Measurements from ENCODE around the gene ZNF682.
"Not testable (repeated sequence)": the region's sequence is repeated elsewhere in the genome, so short reads cannot be mapped to it uniquely, and the experiment has no call there.

Gene ZNF682

DNA sequence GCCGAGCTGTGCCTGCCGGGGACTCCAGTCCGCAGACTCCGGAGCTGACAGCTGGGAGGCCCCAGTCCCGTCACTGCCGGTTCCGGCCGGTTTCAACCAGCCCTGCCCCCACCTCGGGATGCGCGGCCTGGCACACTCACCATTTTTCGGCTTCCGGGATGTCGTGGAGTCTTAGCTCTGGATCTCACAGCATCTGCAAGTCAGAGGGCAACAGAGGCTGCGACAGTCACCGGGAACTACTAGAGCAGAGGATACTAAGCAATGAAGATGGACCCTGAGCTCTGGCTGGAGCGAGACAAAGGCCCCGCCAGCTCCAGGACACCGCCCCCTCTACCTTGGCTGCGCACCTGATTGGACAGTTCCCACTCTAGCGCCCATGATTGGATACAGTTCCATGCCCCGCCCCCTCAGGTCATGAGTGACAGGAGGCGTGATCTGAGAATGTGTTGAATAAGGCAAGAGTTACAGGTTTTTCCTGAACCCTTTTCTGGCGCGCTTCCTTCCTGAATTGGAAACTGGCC, at the start of gene ZNF682:
Gene ZNF682, minus strand, starts transcription at position 303 of the 521 bp plus-strand sequence. Its CDS starts 160 bp downstream, at position 143.
- DNase-seq, result peak; percentile 86

DNA sequence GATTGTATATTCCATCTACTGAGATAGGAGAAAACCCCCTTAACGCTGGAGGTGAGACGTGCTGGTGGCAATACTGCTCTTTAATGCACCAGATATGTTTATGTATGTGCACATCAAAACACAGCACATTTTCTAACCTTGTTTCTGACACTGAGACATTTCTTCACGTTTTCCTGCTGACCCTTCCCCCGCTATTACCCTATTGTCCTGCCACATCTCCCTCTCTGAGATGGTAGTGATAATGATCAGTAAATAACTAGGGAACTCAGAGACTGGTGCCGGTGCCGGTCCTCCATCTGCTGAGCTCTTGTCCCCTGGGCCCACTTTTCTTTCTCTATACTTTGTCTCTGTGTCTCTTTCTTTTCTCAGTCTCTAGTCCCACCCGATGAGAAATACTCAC, 43.6 kb upstream of the ZNF682 start:
- DNase-seq, result not testable (repeated sequence)

DNA sequence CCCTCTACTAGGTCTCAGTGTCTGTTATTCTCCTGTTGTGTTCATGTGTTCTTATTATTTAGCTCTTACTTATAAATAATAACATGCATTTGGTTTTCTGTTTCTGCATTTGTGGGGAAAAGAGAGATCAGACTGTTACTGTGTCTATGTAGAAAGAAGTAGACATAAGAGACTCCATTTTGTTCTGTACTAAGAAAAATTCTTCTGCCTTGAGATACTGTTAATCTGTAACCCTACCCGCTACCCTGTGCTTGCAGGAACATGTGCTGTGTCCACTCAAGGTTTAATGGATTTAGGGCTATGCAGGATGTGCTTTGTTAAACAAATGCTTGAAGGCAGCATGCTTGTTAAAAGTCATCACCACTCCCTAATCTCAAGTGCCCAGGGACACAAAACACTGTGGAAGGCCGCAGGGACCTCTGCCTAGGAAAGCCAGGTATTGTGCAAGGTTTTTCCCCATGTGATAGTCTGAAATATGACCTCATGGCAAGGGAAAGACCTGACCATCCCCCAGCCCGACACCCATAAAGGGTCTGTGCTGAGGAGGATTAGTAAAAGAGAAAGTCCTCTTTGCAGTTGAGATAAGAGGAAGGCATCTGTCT, 43.0 kb upstream of the ZNF682 start:
- not testable (repeated sequence) for DNase-seq

DNA sequence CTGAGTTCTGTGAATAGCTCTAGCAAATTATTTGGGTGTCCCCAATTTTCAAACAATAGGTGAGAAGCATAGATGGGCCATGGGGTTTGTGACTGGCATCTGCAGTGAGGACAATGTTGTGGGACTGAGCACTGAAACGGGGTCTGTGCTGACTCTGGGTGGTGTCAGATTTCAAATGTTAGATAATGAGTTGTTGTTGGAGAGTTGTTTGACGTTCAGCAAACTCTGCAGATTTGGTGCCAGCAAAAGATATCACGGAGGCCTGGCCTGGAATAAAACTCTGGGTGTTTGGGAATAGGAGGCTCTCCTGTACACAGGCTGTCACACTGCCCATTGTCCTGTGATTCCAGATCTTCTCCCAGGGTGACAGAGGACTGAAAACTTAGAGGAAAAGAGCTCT, 41.4 kb upstream of the ZNF682 start:
- DNase-seq, result no peak

DNA sequence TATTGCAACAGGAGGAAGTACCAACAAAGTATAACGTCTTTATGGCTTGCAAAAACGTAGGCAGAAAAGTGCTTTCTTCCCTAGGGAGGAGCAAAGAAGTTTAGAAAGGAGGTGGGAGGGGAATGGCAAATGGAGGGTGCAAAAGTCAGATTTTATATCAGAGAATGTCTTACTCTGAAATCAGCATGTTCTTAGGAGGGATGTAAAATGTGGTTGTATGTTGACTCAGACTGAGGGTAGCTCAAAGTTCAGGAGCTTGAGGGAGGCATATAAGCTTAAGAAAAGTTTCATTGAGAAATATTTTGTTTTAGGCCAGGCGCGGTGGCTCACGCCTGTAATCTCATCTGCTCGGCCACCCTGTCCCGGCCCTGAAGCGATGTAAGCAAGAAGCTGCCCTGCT, 40.2 kb upstream of the ZNF682 start:
- no peak for DNase-seq

DNA sequence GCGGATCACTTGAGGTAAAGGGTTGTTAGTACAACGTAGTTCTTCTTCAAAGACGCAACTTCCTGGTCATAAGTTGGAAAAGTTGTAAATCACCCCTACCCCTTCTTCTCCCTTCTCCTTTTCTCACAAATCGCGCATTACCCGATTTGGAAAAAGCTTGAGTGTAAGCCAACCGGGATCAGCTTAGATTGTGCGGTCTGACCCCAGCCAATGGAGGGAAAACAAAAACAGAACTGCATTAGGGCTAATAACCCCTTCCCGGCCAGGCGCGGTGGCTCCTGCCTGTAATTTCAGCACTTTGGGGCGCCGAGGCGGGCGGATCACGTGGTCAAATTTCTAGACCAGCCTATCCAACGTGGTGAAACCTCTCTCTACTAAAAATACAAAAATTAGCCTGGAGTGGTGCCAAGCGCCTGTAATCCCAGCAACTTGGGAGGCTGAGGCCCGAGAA, 39.3 kb upstream of the ZNF682 start:
- DNase-seq, result peak; percentile 39

DNA sequence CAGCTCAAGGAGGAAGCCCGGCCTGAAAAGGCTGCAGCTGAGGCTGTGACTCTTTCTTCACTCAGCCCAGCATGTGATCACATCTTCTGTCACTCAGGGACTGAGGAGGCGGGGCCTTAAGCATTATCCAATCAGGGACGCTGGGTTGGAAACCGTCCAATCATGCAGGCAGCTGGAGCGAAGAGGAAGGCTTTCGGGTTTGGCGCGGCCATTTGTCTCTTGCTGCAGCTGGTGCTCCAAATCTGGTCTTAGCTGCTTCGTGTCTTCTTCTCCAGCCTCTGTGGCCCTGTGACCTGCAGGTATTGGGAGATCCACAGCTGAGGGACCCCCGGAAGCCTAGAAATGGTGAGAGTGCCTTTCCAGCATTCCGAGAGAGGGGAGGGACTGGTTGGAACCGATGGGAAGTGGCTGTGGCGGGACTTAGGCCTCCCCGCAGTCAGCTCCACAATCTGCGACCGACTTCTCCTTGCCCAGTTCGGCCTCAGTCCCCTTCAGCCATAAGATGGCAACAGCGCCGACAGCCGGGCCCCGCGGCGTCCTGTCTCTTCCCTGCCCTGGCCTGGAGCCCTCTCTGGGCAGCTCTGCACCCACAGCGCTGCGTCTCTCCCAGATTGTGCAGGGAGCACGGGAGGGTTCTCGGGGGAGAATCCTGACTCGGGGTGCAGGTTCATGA, 38.6 kb upstream of the ZNF682 start, which contains the start of gene ZNF90:
Gene ZNF90, plus strand, starts transcription at position 210 of the 673 bp plus-strand sequence. Its CDS starts 133 bp downstream, at position 343.
- peak; percentile 91 for DNase-seq

DNA sequence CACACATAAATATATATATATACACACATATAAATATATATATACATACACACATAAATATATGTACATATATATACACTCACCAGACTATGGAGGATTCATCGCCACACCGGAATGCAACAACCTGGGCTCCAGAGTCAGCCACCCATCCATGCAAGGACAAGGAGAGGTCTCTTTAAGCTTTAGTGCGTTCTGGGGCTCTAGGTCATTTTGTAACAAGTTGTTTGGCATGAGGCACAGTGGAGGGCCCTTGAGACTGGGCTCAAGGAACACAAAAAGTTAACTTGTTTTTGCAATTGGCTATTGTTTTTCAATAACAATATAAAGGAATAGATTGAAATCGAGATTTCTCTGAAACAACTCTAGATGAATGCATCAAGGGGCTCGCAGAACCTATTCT, 33.6 kb upstream of the ZNF682 start:
- no peak for DNase-seq

DNA sequence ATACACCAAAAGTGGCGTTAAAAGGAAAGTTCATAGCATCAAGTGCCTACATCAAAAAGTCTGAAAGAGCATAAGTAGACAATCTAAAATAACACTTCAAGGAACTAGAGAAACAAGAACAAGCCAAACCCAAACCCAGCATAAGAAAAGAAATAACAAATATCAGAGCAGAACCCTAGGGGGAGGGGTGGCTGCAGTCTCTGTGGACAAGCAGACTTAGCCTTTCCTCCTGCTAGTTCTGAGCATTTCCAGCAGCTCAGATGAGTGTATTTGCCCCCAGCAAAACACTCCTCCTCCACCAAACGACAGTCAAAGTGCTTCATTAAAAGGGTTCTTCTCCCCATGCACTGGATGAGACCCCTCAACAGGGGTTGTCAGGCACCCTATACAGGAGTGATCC, 31.4 kb upstream of the ZNF682 start:
- DNase-seq, result no peak

DNA sequence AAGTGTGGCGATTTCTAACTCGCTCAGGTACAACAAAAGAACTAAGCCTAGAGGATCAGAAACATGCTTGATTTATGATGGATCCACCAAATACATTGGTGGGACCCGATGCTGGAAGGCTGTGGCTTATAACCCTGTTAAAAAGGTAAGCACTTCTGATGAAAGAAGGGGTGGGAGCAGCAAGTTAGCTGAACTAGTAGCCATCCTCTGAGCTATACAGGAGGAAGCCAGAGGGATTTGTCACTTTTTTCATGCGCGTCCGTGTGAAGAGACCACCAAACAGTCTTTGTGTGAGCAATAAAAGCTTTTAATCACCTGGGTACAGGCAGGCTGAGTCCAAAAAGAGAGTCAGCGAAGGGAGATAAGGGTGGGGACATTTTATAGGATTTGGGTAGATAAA, 29.3 kb upstream of the ZNF682 start:
- not testable (repeated sequence) for DNase-seq

DNA sequence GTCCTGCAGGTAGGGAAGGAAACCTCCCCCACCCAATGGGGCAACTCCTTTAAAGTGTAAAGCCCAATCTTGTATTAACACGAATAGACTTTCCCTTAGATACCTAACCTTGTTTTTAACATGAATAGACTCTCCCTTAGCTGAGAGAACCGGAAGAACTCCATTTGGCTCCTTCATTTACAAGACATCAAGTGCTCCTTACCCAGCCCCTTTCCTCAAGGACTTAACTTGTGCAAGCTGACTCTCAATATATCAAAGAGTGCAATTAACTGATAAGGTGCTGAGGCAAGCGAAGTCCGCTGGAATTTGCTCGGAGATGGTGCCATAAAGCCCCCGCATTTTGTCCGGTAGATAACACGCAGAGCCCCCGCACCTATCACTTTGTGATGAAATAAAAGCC, 28.6 kb upstream of the ZNF682 start:
- no peak for DNase-seq

DNA sequence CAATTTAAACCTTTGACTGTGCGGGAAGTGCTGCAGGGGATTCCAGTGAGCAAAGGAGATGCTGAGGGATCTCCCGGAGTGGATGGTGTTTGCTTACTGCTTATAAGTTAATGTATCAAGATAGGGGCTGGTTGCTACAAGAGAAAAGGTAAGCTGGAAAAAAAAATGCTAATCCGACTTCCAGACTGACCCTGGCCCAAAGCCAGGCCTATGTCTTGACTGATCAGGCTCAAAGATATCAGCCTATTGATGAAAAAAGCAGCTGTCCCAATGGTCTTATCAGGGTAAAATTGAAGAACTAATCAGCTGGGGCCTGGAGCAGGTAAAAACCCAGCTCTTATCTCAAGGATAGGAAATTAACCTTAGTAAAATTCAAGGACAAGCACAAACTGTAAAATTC, 27.6 kb upstream of the ZNF682 start:
- DNase-seq, result no peak

DNA sequence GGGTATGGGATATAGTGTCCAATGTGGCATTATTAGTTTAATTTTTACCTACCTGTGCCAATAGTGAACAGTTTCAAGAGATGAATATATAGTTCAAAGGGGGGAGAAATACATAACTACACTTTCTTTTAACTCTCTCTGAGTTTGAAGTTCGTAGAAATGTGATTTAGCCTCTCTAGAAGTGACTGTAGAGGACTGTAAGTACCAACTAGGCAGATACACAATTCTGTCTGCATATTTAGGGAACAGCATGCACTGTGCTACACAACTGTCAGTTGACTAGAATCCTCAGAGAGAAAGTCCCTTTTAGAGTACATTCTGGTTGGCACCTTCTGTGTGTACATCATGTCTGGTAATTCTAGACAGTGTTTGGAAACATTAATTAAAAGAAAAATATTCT, 21.0 kb upstream of the ZNF682 start:
- DNase-seq, result no peak

DNA sequence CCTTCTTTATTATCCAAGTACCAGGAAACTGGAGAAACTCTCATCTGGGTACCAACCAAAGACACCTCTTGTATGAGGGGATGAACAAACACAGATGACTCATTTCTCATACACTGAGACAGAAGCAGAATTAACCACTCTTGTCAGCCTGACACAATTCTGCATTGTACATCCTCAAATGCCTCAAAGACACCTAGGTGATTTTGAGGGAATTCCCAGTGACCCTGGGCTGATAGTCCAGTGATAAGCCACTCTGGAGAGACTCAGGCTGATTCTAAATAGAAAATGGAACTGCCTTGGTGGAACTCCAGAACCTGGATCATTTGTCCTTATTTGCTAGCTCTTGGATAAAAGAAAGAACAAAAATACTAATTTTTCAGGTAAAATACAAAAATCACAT, 19.4 kb upstream of the ZNF682 start:
- not testable (repeated sequence) for DNase-seq

DNA sequence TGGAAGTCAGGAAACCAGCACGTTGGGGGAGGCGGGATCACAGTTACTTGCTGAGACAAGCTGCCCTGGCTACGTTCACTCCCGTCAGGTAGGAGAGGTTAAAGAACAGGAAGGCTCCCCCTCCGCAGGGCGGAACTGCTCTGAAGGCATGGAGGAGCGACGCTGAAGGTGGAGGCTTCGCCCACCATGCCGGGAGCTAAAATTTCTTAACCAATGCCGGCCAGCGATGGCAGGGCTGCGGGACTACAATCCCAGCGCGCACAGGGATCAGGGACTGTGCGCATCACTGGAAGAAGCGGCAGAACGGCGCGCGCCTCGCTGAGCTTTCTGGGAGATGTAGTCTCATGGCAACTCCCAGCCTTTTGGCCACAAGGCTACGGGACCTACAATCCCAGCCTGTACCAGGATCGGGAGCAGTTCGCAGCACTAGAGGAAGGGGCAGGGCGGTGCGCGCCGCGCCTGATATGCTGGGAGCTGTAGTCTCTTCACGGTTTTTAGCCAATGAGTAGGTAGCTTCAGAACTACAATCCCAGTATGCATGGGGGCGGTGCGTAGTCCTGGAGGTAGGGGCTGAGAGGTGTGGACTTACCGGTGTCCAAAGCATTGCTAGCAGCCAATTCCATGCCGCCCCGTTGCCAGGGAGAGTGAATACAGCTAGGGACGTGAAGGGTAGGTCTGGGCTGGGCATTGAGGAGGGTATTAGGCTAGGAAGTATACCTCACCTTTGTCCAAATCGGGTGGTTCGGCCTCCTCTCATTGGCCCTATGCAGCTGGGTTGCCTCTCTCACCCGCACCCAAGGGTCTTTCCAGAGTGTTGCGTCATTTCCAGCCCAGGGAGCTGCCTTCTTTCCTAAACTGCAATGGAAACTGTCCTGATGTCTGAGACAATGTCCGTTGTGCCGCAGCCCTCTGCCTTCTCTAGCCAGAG, 12.8 kb upstream of the ZNF682 start:
- DNase-seq, result peak; percentile 72

DNA sequence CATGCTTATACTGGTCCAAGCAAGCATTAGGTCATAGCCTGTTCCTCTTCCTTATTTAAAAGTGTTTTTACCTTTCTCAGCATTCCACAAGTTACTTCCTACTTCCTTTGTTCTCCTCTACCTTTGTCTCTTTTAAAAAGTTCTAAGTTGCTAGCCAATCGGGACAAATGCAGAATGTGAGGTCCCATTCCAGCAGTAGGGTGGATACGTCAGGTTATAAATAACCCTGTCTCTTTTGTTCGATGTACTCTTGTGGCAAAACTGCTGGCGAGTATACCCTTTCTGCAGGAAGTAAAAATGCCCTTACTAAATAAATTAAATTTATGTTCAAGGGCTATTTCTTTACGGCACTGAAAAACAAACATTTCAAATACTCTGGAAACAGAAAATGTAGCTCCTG, 6.4 kb upstream of the ZNF682 start:
- DNase-seq, result not testable (repeated sequence)

DNA sequence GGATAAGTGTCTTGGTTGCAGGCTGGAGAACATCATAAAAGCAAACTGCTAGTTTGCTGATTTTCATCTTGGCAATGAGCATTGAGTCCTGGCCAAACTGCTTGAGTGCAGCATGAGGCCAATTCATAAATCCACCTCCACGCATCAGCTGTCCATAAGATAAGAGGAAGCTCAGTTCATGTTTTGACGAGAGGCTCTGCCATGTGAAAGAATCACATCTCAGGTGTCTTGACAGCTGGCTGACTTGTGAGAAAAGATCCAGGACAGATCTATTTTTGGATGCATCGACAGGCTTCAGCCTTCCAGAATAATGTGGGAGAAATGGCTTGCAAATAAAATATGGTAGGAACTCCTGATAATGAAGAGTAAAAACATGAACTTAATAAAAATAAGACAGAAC, 5.4 kb upstream of the ZNF682 start:
- no peak for DNase-seq

DNA sequence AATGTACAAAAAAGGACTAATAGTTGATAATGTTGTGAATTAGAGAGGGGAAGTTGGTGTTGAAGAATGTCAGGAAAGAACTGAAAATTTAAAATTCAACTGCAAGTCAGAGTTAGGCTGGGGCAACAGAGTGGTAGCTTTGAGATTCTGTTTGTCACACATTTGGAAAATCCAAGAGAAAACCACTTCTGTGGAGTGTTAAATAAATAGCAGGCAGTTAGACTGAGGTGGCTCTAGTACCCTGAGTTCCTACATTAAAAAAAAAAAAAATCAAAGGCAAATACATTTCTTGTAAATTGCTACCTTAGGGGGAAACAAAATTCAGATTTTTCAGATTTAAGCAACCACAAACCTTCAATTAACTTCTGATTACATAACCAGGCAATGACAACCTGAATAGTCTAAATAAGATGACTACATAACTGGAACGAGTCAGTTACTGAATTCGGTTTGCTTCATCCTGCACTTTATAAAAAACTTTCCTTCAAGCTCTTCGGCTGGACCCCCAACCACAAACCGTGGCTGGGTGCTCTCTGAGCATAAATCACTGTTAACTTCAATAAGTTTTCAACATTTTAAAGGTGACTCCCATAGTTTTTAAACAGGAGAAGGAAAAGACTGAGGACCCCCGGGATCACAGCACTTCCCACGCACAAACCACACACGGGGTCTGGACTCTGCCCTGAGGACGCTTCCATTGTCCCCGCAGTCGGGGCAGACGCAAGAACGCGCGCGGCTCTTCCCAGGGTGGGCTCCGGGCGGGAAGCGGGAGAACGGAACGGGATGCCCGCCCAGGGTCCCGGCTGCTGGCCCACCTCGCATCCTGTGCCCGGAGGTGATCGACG, 725 bp downstream of the ZNF682 start:
- no peak for DNase-seq

DNA sequence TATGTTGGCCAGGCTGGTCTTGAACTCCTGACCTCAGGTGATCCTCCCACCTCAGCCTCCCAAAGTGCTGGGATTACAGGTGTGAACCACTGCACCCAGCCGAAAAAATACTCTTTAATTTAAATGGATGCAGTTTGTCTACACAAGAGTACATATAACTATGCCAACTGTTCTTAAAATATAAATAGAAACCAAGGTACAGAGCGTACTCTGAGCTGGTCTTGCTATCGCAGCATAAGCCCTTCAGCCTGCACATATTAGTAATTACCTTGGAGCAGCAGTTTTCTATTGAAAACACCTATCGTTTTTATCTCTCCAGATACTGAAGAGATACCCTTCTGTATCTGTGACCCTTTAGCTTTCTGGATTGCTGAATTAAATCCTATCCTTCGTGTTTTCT, 3.4 kb downstream of the ZNF682 start:
- DNase-seq, result no peak

DNA sequence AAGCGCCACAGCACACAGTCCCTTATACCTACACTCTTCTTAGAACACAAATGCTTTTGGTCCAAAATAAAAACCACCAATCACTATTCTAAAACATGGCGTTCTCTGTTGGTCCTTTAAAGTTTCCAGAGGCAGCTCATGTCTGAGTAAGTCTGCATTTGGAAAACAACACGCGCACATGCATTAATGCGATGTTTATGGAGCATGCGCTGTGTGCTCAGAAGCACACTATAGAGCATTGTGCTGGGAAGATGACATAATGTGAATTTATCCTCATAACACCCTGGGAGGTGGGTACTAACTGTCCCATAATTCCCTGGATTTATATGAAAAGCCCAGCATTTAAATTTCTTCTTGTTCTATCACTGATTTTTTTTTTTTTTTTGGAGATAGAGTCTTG, 10.7 kb downstream of the ZNF682 start:
- DNase-seq, result no peak

DNA sequence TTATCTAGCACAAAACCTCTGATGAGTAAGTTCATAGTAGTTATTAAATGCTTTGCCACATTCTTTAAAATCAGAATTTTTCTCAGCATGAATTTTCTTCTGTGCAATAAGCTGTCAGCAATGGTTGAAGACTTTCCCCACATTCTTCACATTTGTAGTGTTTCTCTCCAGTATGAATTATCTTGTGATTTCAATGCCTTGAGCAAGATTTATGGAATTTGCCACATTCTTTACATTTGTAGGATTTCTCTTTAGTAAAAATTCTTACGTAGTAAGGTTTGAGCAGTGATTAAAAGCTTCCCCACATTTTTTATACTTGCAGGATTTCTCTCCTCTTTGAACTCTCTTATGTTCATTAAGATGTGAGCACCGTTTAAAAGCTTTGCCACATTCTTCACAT, 33.6 kb downstream of the ZNF682 start:
- no peak for DNase-seq

DNA sequence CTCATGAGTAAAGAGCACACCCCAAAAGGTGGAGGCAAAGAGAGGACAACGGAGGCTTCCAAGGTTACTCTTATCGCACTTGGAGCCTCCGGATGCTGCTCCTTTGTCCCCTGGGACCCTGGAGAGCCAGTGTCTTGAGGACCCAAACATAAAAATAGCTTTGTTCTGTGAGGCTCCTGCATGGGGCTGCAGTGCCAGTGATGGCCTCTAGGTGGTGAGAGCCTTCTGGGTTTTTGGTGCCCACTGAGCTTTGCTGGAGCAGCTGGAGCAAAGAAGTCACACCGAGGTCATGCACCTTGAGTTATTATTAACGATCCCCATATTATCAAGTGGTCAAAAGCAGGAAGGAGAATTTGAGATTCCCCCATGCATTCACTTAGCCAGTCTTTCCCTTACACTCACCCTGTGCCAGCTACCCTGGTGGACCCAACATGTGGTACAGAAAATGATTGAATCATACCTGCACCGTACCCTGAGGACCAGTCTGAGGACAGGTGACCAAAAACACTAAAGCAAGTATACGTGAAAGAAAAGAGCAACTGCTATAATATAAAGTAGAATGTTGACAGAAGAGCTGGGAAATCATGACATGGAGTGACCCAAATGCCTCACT, 41.5 kb downstream of the ZNF682 start:
- peak; percentile 32 for DNase-seq
